ENCODE measurements around the gene UNK.
A peak's percentile ranks its signal among the peaks of the same experiment; 100 is the strongest.

The UNK gene

GRCh38 chr17:75784473-75785015 lies at the start of gene UNK:
Gene UNK (plus strand): TSS chr17:75784806. CDS start chr17:75784881, 75 bp downstream.
- DNase-seq (ENCODE audit: low read depth in 4 of 4, low spot score in 1 of 4): peak; percentile 87 to 91 (median 88)

GRCh38 chr17:75736173-75736835 lies 48.3 kb upstream of the UNK start:
- DNase-seq (ENCODE audit: low read depth in 4 of 4, low spot score in 1 of 4): no peak

DNA sequence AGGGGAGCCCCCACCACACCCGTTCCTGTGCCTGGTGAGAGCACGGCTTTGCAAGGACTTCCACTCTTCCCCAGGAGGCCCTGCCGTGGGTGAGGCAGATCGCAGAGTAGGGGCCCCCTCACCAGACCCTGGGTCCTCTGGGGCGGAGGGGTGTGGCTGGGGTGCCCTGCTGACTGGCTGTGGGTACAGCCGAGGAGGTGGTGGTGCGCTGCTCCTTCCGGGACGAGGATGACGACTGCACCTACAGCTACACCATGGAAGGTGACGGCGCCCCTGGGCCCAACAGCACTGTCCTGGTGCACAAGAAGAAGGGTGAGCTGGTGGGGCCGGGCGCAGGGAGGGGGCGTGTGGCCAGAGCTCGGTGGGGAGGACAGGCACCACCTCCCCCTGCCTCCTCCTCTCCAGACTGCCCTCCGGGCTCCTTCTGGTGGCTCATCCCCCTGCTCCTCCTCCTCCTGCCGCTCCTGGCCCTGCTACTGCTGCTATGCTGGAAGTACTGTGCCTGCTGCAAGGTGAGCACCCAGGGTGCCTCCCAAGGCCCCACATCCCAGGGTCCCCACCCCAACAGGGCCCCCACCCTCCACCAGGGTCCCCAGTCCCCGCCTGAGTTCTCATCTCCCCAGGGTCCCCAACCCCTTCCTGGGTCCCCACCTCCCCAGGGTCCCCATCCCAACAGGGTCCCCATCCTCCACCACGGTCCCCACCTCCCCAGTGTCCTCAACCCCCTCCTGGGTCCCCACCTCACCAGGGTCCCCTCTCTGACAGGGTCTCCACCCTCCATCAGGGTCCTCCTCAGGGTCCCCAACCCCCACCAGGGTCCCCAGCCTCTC lies 47.3 kb upstream of the UNK start:
- DNase-seq (ENCODE audit: low read depth in 4 of 4, low spot score in 1 of 4): no peak

DNA sequence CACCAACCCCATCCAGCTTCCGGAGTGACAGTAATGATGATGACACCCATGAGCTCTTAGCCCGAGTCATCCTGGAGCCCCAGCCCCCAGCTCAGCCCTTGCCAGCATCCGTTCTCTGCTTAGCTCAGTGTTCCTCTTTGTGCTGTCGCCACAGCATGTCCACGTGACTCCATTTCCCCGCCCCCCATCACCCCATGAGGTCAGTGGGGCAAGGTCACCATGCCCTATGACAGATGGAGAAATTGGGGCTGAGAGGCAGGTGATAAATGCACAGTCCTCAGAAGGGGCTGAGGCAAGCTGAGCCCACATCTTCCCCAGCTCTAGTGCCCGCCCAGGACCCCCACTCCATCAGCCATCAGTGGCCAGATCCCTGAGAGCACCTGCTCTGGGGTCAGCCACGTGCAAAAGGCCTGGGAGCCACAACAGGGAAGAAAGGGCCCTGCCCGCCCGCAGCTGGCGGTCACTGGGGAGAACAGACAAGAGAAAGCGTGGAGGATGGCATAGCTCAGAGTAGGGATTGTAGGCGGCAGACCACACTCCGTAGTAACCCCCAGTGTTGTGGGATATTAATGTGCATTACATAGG lies 46.3 kb upstream of the UNK start:
- no peak for DNase-seq (ENCODE audit: low read depth in 4 of 4, low spot score in 1 of 4)

- DNase-seq (ENCODE audit: low read depth in 4 of 4, low spot score in 1 of 4): no peak
These were observed 45.4 kb upstream of the UNK start for GRCh38 chr17:75739174-75739573.

- DNase-seq (ENCODE audit: low read depth in 4 of 4, low spot score in 1 of 4): no peak
These were observed 44.8 kb upstream of the UNK start for GRCh38 chr17:75739801-75740200.

- DNase-seq (ENCODE audit: low read depth in 4 of 4, low spot score in 1 of 4): no peak
These were observed 44.4 kb upstream of the UNK start for GRCh38 chr17:75740215-75740614.

- DNase-seq (ENCODE audit: low read depth in 4 of 4, low spot score in 1 of 4): no peak
These were observed 44.0 kb upstream of the UNK start for GRCh38 chr17:75740631-75741077.

- no peak for DNase-seq (ENCODE audit: low read depth in 4 of 4, low spot score in 1 of 4)
These were observed 42.3 kb upstream of the UNK start for GRCh38 chr17:75742337-75742736.

DNA sequence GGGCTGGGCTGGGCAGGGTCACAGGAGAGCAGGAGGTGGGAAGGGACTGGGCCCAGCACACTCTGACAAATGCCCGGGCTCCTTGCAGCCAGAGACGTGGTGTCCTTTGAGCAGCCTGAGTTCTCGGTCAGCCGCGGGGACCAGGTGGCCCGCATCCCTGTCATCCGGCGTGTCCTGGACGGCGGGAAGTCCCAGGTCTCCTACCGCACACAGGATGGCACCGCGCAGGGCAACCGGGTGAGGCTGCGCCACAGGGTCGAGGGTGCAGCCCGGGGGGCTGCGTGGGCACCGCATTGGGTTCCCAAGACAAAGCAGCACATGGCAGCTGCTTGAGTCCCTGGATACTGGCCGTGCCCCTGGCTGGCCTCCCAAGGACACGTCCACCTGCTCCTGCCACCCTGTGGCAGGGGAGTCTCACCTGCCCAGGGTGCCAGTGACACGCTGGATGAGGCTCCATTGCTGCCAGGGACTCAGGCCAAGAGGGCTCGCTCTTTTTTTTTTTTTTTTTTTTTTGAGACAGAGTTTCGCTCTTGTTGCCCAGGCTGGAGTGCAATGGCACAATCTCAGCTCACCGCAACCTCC lies 40.9 kb upstream of the UNK start:
- no peak for DNase-seq (ENCODE audit: low read depth in 4 of 4, low spot score in 1 of 4)

DNA sequence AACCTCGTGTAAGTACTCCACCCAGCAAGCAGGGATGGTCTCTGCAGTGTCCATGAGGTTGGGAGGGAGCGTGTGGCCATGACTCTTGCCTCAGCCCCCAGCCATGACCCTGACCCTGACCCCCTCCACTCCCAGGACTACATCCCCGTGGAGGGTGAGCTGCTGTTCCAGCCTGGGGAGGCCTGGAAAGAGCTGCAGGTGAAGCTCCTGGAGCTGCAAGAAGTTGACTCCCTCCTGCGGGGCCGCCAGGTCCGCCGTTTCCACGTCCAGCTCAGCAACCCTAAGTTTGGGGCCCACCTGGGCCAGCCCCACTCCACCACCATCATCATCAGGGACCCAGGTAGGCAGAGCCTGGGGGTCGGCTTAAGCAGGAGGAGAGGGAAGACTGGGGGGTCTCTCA lies 35.9 kb upstream of the UNK start:
- DNase-seq (ENCODE audit: low read depth in 4 of 4, low spot score in 1 of 4): no peak

DNA sequence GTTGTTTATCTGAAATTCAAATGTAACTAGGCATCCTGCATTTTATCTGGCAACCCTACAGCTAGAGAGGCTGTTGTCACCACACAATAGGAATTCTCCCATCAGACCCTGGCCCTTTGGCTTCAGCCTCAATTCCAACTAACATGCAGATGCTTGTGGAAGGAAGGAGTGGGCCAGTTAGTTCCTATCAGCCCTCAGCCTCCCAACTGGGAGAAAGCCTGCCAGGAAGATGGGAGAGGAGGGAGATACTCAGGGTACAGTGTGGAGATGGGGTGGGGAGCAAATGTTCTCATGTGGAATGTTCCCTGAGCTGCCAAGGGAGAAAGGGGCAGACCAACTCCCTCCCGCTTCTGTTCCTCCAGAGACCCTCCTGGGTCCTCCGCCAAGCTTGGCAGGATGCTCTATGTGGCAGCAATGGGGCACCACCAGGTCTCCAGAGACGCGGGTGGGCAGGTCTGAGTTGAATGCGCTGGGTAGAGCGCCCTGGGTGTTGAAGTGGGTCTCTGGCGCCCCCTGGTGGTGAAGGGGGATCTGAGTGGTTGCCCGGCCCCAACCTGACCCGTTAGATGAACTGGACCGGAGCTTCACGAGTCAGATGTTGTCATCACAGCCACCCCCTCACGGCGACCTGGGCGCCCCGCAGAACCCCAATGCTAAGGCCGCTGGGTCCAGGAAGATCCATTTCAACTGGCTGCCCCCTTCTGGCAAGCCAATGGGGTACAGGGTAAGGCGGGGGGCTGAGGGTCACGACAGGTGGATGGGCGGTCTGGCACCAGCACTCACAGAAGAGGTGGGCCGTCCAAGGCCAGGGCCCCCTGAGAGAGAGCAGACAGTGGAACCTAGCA lies 34.8 kb upstream of the UNK start:
- DNase-seq (ENCODE audit: low read depth in 4 of 4, low spot score in 1 of 4): peak; percentile 84 to 97 (median 90)

DNA sequence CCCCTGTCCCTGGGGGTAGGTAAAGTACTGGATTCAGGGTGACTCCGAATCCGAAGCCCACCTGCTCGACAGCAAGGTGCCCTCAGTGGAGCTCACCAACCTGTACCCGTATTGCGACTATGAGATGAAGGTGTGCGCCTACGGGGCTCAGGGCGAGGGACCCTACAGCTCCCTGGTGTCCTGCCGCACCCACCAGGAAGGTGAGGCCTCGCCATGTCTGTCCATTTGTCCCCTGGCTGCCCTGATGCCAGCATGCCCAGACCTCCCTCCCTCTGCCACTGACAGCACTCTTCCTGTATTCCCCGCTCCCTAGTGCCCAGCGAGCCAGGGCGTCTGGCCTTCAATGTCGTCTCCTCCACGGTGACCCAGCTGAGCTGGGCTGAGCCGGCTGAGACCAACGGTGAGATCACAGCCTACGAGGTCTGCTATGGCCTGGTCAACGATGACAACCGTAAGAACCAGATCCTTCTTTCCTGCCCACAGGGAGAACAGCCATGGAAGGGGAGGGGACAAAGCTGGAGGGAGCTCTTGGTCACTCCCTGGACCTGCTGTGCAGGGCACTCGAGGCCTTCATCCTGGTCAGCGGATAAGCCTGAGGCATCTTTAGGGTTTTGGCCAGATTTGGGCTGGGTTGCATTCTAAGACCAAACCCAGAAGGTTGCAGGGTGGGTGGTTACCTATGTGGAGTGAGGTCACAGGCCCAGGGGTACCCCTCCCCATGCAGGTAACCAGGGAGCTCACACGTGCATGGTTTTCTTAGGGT lies 33.8 kb upstream of the UNK start:
- no peak for DNase-seq (ENCODE audit: low read depth in 4 of 4, low spot score in 1 of 4)

DNA sequence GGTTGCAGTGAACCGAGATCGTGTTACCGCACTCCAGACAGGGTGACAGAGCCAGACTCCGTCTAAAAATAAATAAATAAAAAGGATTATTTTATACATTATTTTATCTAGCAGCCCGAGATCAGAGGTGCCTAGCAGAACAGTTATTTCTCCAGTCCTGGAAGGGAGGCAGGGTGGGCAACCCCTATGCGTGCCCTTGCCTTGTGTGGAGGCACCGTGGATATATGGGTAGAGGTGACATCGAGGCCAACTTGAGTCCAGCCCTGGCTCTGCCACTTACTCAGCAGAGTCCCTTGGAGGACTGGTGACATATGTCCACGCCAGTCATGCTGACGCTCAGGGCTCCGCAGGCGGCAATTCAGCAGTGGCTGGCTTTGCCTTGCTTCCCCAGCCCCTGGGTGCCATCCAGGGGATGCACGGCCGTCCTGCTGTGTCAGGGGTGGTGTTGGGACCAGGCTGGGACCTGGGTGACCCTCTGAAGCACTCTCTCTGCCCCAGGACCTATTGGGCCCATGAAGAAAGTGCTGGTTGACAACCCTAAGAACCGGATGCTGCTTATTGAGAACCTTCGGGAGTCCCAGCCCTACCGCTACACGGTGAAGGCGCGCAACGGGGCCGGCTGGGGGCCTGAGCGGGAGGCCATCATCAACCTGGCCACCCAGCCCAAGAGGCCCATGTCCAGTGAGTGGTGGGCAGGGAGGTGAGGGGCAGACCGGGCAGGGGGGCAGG lies 32.8 kb upstream of the UNK start:
- DNase-seq (ENCODE audit: low read depth in 4 of 4, low spot score in 1 of 4): no peak

DNA sequence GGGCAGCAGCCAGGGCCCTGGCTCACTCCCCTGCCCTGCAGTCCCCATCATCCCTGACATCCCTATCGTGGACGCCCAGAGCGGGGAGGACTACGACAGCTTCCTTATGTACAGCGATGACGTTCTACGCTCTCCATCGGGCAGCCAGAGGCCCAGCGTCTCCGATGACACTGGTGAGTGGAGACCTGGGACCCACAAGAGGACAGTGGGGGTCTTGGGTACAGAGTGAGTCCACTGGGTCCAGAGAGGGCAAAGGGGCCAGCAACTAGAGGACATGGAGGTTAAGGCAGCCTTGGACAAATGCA lies 32.2 kb upstream of the UNK start:
- DNase-seq (ENCODE audit: low read depth in 4 of 4, low spot score in 1 of 4): no peak

DNA sequence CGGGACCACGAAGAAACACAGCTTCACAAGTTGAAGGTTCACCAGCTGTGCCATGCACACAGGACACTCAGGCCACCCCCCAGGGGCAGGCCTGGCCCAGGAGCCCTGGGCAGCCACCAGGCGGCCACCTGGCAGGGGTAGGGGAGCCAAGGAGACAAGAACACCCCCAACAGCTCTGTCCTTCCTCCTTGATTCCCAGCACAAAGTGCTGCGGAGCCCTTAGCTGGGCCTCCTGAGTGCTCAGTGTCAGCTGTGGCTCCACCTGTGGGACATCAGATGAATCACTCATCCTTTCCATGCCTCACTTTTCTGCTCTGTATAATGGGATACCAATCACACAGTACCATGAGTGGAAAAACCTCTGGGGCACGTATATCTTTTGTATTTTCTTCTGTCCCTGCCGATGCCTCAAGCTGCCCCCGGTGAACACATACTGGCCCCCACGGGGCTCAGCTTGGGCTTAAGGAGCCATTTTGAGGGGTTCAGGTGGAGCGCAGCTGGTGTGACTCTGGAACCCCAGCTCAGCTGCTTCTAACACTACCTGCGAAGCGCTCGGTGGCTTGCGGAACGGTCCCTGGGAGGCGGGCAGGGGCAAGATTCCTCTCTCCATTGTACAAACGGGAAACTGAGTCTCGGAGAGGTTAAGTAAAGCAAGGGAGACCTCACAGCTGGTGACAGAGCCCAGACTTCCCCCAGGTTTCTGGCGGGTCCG lies 31.6 kb upstream of the UNK start:
- DNase-seq (ENCODE audit: low read depth in 4 of 4, low spot score in 1 of 4): no peak

DNA sequence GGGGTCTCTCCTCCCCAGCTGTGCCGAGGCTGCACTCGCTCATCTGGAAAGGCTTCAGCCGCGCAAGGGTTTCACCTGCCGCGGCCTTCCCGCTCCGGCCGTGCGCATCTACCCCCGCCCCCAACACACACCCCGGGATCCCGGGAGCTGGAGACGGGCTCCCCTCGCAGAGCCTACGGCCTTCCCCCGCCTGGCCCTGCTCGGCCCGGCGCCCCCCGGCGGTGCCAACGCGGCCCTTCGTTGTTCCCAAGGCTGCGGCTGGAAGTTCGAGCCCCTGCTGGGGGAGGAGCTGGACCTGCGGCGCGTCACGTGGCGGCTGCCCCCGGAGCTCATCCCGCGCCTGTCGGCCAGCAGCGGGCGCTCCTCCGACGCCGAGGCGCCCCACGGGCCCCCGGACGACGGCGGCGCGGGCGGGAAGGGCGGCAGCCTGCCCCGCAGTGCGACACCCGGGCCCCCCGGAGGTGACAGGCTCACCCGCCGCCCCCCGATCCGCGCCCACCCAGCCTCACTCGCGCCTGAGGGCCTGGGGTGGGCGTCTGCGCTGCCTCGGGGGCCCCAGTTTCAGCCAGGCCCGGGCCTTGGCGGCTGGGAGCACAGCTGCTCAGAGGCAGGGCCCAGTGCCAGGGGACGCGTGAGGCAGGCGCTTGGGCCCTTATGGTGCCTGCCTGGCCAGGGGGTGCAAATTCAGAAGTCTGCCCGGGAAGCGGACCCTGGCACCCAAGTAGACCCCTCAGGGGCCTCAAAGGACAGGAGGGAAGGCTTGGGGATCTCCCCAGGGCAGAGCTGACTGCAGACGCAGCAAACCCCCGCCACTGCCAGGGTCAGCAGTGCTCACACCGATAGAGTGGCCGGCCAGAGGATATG lies 30.9 kb upstream of the UNK start:
- peak in 3 of 4 experiments; percentile 41 to 69 (median 49) for DNase-seq (ENCODE audit: low read depth in 4 of 4, low spot score in 1 of 4)
